OCI-M2 (cell line): ENCODE measurements around the gene CPNE7.
"Not testable (repeated sequence)": the region's sequence is repeated elsewhere in the genome, so short reads cannot be mapped to it uniquely, and the experiment has no call there.

Experiments
- DNase-seq: peaks from one replicate; lab custom pipeline; 2025; ENCODE audit not compliant: unreplicated experiment; lab: John Stamatoyannopoulos, UW

Gene CPNE7

DNA sequence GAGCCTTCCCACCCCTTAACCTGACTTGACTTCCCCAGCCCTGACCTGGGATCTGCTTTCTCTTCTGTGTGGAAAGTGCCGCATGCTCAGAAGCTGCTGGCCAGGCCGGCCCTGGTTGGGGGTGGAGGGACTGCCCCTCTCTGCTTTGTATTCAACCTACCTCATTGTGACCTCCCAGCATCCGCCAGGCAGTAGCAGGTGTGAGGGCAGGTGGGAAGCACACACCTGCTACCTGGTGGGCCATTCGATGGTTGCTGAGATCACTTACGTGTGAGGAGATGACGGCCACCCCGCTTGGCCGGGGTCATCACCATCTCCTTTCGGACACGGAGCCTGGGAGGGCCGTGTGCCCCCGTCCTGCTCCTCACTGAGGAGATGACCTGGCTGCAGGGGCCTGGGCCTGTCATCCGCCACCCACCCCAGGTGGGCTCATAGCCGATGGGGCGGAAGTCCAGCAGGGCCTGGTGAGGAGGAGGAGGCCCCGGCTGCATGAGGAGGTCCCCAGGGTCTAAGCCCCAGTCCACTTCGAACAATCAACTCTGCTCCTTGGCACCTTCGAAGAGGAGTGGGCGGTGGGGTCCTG lies 7.1 kb downstream of the CPNE7 start:
- DNase-seq: no peak

DNA sequence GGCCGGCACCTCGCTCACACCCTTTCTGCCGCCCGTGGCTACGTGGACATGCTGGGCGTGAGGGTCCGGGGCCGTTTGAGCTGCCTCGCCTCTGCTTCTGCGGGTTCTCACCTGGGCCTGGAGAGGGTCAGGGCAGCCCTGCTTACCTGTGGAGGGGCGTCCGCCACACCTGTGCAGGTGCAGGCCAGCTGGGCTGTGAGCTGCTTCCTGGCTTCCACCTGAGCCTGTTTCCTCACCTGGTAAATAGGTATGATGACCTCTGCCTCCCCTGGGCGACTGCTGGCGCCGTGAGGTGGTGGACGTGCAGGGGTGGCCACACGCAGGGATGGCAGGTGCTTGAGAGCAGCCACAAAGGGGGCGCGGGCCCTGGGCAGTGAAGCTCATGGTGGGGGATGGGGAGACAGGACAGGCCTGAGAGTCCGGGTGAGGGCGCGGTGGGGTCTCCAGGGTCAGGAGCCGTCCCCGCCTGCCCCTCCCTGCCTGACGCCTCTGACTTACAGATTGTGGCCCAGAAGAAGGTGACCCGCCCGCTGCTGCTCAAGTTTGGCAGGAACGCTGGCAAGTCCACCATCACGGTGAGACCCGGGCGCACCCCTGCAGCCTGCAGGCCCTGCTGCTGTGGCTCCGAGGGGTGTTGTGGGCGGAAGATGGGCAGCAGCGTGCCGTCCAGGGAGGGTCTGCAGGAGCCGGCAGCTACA lies 7.8 kb downstream of the CPNE7 start:
- DNase-seq: no peak

DNA sequence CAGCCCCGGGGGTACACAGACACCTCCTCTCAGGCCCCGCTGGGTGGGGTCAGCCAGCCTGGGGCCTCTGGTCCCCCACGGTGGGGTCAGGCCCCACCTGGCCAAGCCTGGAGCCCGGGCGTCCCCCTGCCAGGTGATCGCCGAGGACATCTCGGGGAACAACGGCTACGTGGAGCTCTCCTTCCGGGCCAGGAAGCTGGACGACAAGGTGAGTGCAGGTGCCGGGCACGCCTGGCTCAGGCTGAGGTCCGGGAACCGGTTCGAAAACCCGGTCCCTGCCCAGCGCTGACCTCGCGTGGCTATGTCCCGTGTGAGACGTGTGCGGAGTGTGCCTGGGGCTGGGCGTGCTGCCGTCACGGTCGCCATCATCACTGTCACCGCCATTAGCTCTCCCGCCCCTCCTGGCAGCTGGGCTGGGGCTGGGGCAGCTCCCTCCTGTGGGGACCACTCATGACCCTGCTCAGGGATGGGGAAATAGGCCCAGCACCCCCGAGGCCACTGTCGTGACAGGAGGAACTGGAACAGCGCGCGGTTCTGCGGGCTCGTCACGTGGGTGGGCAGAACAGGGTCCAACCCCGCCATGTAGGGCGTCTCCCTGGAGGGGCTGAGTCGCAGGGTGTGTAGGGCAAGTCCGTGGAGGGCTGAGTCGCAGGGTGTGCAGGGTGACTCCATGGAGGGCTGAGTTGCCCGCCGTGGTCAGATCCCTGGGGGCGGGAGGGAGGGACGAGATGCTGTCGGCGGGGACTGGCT lies 8.5 kb downstream of the CPNE7 start:
- no peak for DNase-seq

DNA sequence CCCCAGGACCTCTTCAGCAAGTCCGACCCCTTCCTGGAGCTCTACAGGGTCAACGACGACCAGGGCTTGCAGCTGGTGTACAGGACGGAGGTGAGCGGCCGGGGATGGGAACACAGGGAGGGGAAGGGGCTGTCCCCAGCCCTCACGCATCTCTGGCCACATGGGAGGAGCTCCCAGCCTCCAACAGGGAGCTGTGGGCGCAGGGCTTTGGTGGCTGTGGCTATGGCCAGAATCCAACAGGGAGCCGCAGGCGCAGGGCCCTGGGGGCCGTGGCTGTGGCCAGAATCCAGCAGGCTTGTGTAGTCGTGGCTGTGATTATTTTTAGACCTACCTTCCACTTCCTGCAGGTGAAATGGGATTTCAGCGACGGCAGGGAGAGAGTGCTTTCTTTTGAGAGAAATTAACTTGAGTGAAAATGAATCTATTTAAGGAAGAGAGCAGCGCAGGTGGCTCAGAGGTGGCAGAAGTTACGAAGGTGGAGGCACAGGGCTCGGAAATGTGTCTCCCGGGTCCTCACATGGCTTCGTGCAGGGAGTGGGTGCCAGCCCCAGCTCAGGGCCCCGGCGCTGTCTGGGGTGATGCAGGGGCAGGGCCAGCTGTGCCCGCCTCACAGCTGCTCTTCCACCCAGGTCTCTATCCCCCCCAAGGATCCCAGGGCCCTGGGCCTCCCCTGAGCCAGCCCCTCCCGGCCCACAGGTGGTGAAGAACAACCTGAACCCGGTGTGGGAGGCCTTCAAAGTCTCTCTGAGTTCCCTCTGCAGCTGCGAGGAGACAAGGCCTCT lies 9.4 kb downstream of the CPNE7 start:
- DNase-seq: no peak

DNA sequence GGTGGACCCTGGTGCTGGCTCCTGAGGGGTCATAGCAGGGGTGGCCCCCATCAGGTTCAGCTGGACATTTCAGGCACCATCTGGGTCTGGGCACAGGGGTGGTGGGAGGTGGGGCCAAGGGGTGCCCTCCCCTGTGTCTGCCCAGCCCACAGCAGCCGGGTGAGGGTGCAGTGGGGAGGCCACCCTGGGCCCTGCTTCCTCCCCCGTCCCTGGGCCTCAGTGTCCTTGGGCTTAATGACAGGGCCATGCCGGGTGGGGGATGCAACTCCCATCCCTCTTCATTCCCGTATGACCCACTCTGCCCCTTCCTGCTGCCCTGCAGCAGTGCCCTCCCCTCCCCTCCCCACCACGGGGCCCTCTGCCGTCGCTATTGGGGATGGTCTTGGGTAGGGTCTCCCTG lies 10.7 kb downstream of the CPNE7 start:
- DNase-seq: no peak

DNA sequence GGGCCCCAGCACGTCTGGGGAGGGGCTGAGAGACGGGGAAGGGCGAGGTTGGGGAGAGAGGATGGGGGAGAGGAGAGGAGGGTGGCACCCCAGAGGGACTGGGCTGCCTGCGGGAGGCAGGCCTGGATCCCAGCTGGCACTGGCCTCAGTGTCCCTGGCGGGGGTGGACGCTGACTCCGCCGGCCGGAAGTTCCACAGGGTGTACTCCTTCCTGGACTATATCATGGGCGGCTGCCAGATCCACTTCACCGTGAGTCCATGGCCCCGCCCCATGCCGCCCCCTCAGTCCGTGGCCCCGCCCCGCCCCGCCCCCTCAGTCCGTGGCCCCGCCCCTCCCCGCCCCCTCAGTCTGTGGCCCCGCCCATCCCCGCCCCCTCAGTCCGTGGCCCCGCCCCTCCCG lies 11.3 kb downstream of the CPNE7 start:
- DNase-seq: no peak

DNA sequence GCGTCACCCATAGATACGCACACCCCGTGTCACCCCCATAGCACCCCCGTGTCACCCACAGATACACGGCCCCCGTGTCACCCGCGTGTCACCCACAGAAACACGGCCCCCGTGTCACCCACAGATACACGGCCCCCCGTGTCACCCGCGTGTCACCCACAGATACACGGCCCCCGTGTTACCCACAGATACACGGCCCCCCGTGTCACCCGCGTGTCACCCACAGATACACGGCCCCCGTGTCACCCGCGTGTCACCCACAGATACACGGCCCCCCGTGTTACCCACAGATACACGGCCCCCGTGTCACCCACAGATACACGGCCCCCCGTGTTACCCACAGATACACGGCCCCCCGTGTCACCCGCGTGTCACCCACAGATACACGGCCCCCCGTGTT lies 12.1 kb downstream of the CPNE7 start:
- not testable (repeated sequence) for DNase-seq

DNA sequence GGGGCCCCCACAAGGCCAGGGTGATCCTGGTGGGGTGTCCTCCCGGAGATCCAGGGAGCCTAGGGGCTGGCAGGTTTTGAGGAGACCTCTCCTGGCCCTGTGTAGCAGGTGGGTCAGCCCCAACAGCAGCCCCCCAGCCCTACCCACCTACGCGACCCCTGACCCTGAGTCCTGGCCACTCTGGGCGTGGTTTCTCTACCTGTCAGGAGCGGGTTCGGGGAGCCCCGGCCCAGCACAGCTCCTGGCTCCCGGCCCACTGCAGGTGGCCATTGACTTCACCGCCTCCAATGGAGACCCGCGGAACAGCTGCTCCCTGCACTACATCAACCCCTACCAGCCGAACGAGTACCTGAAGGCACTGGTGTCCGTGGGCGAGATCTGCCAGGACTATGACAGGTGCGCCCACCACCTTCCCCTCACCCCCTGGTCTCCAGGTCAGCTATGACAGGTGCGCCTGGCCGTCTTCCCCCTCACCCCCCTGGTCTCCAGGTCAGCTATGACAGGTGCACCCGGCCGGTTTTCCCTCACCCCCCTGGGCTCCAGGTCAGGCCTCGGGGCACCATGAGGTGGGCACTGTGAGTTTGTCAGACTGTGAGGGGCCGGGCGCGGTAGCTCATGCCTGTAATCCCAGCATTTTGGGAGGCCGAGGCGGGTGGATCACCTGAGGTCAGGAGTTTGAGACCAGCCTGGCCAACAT lies 13.0 kb downstream of the CPNE7 start:
- no peak for DNase-seq

DNA sequence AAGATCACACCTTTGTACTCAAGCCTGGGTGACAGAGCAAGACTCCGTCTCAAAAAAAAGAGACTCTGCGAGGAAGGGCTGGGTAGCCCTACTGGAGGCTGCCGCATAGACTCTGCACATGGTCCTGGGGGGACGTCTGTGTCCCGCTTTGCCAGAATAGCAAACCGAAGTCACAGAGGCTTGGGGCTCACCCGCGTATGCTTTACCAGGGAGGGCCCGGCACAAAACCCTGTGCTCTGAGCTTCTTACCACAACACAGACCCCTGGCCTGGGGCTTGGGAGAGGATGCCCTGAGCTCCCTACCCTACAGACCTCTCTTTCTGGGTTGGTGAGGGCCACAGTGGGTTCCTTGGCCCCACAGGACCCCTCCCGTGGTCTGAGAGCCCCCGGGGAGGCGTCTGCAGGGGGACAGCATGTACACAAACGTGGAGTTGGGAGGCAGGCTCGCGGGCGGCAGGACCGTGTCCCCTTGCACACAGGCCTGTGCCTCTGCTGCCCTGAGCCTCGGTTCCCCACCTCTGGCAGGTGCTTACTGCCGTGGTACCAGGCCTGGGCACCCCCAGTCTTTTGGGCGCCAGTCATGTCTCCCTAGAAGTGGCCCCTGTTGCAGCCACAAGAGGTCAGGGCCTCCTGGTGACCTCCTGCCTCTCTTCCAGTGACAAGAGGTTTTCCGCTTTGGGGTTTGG lies 13.8 kb downstream of the CPNE7 start:
- no peak for DNase-seq

DNA sequence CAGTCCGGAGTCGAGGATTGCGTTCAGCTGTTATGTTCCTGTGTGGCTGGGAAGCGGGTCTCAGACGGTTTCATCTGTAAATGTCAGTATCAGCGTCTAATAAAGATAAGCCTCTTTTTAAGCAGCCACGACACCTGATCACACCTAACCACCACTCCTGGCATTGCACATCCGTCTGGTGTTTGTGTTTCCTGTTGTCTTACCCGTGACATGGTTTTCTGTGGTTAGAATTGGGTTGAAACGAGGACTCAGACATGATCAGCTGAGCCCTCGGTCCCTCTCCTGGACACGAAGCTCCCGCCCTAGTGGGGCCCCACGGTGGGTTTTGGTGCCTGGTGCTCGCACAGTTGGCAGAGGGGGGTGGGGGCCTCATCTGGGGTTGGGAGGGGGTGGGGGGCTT lies 18.3 kb downstream of the CPNE7 start:
- no peak for DNase-seq

DNA sequence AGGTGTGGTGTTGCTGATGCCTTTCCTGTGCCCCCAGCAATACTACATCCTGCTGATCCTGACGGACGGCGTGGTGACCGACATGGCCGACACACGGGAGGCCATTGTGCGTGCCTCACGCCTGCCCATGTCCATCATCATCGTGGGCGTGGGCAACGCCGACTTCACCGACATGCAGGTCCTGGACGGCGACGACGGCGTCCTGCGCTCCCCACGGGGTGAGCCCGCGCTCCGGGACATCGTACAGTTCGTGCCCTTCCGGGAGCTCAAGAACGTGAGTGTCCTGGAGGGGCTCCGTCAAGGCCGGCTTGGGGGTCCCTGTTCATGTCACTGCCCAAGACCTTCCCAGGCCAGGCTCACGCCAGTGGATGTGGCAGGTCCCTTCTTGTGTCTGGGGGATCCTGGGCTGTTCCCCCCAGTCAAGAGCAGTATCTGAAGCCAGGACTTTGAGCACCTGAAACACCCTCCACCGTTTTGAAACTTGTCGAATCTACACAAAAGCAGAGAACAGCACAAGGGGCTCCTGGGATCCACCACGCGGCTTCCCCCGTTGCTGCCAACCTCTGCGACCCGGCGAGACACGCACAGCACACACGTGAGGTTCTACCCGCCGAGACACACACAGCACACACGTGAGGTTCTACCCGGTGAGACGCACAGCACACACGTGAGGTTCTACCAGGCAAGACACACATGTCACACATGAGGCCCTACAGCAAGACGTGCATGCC lies 19.9 kb downstream of the CPNE7 start:
- no peak for DNase-seq

DNA sequence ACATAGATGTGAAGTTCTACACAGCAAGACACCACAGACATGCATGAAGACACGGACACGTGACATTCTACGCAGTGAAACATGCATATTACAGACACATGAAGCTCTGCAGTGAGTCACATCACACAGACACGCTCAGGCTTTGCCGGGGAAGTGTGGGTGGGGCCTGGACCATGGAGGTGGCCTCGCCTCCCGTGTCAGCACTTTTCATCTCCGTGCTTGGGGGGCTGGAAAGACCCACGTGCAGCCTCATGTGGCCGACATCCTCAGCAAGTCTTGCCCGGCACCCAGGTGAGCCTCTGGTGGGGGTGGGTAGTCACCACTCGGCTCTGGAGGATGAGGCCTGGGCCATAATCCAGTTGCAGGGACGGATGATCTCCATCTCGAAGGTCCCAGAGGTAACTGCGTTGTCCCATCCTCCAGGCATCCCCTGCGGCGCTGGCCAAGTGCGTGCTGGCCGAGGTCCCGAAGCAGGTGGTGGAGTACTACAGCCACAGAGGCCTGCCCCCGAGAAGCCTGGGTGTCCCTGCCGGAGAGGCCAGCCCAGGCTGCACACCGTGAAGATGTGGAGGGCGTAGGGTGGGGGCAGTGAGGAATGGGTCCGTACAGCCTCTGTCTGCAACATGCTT lies 20.6 kb downstream of the CPNE7 start:
- DNase-seq: no peak

DNA sequence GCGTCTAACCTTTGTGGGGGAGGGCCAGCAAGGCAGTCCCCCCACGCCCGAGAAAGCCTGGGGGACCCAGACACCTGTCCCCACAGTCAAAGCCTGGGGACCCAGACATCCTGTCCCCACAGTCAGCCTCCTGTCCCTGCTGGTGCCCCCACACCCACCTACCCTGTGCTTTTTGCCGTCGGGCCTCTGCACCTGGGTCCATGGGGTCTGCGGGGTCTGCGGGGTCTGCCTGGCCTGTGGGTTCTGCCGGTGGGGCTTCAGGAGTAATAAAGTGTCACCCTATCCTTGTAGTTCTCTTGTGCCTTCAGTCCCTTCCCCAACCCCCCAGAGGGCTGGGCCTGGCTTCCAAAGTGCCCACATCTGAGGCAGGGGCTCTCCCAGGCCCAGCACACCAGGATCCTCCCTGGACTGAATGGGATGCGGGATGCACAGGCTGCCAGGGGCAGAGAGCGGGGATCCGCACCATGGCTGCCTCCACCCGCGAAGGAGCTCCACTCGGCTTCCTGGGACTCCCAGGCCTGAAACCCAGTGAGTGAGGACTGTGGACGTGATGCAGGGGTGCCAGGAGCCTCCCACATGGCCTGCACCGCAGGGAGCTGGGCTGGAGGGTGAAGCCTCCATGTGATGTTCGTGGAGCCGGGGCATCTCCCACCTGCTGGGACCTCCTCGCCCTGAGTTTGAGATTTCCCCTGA lies 21.5 kb downstream of the CPNE7 start:
- no peak for DNase-seq

DNA sequence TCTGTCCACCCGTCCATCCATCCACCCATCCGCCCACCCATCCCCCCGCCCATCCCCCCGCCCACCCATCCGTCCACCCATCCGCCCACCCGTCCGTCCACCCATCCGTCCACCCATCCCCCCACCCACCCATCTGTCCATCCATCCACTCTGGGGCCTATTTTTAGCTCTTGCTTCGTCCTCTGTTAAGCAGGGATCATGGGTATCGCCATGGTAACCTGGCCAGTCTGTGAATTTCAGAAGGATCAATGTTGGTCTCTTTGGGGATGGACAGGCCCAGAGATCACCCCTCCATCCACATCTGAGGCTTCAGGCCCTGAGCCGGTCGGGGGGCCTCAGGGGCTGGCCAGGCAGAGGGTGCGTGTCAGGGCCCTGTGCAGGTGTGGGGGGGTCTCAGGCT lies 22.6 kb downstream of the CPNE7 start:
- no peak for DNase-seq

DNA sequence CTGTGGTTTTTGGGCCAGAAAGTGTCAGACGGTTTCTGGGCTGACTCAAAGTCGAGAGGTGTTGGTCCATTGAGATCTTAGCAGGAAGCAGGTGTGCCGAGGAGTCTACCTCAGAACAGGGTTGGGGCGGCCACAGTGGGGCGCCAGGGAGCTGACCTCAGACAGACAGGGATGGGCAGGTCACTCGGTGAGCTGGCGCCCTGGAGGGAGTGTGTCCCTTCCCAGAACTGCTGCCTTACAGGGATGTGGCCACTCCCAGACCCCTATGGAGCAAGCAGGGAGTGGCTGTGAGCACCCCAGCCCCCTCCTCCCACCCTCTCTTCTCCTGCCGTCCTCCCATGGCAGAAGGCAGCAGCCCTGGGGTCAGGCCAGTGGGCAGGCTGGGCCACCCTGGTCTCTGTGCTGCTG lies 23.9 kb downstream of the CPNE7 start:
- no peak for DNase-seq

DNA sequence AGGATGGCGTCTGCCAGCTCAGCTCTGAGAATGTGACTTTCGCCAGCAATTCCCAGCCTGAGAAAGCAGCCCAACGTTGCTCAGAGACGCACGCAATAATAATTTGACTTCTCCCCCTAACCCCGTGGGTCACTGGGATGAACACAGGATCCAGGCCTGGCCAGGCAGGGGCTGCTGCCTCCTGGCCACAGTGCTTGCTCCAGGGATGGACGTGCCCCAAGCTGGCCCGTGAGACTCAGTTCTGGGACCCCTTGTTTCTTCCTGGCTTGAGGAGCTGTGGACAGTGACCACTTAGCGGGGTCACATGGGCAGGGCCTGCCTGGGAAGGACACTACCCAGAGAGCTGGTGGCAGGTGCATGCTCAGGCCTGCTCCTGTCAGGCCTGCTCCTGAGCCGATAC lies 24.3 kb downstream of the CPNE7 start:
- no peak for DNase-seq

DNA sequence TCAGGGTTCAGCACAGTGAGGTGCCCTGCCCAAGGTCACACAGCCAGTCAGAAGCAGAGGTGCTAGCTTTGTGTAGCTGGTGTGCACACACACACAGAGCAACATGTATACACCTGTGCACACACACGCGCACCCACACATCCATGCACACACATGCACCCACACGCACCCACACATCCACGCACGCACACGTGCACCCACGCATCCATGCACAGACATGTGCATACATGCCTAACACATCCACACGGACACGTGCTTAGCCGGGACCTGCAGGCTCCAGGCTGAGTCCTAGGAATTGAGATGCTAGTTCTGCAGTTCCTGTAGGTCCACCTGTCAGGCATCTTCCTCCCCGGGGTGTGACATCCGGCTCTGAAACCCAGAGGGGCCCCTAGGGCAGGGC lies 24.9 kb downstream of the CPNE7 start:
- no peak for DNase-seq

DNA sequence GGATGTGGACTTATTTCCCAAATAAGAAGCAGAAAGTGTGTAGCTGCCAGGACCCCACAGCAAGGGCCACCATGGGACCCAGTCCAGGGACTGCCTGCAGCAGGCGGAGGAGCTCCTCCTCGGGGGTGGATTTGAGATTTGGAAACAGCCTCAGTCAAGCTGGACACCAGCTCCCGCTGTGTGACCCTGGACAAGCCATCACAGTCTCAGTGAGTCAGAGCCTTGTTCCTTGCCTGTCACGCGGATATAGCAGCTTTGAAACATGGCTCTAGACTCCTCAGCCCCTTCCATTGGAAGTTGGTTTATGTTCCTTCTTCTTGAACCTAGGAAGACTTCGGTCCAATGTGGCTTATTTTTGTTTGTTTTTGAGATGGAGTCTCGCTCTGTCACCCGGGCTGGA lies 25.4 kb downstream of the CPNE7 start:
- no peak for DNase-seq

DNA sequence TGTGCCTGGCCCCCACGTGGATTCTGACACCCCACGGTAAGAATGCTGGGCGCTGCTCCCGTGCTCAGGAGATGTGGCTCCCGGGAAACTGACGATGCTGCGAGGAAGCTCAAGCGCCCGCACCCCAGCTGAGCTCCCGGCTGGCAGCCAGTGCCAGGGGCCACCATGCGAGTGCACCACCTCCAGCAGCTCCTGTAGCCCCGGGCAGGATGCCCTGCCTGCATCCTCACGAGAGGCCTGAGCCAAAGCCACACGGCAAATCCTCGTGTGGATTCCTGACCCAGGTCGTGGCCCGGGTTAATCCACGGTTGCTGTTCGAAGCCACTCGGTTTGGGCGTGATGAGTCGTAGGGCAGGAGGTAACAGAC lies 26.3 kb downstream of the CPNE7 start:
- DNase-seq: no peak
